ENCODE data around the gene CCDC167.

Gene CCDC167

DNA sequence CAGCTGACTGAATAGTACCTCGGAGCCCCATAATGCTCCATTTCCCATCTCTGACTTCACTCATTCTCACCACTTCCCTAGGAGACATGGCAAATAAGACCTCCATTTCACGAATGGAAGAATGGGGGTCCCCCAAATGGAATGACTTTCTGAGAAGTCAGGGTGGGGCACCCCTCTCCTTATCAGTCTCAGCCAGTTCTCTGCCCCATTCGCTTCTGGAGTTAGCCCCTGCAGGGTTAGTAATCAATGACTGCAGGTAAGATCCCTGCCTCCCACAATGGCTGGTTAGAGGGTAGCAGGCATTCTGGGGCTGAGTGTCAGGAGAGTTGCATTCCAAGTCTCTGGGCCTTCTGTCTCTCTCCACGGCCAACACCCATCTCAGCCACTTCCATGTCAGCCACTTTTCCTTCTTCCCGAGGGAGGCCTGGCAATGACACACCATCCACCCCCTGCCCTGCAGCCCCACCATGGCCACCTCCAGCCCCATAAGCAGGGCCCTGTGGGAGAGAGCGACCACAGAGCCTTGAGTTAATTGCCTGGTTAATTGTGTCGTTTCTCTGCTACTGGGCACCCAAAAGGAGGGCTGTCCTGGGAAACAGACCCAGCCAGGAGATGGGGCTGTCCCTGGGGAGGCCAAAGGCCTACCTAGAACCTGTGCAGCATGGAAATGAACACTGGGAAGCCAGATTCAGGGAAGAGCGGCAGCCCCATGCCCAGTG is 13.4 kb downstream of the CCDC167 start:
- Histone ChIP-seq H3K27me3 (ENCODE audit: insufficient read depth, low read depth, severe bottlenecking) (no peaks in the 10 kb centered on the region), H3K36me3 (peaks cover 22% of the 10 kb centered on the region), H3K9me3 (ENCODE audit: severe bottlenecking) (no peaks in the 10 kb centered on the region), H3K4me3 (ENCODE audit: low read depth, low read length) (no peak overlapping the region), H3K27ac (no peak overlapping the region)
- TF ChIP-seq, protein P1, sequence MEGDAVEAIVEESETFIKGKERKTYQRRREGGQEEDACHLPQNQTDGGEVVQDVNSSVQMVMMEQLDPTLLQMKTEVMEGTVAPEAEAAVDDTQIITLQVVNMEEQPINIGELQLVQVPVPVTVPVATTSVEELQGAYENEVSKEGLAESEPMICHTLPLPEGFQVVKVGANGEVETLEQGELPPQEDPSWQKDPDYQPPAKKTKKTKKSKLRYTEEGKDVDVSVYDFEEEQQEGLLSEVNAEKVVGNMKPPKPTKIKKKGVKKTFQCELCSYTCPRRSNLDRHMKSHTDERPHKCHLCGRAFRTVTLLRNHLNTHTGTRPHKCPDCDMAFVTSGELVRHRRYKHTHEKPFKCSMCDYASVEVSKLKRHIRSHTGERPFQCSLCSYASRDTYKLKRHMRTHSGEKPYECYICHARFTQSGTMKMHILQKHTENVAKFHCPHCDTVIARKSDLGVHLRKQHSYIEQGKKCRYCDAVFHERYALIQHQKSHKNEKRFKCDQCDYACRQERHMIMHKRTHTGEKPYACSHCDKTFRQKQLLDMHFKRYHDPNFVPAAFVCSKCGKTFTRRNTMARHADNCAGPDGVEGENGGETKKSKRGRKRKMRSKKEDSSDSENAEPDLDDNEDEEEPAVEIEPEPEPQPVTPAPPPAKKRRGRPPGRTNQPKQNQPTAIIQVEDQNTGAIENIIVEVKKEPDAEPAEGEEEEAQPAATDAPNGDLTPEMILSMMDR (IDR thresholded peaks at IDR 0.05; ENCODE audit: low read depth, low read length), result no peak
- DNase-seq, result no peak

DNA sequence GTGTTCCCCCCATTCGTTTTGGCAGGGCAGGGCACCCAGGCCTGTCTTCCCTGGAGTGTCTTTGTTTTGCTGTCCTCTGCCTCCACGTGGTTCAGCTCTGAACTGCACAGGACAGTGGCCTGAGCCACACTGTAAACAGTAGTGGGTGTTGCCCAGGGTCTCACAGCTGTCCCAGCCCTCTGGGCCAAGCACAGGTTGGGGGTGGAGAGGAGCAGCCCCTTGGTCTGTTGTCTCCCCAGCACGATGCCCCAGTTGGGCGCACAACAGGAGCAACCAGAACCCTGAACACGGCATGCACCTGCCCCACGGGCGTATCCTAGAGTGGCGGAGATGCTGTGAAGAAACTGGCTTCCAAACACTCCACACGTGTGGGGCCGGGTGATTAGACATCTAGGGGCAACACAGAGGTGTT is 14.4 kb downstream of the CCDC167 start:
- DNase-seq, result peak; percentile 81
- Histone ChIP-seq H3K9me3 (ENCODE audit: severe bottlenecking) (no peaks in the 10 kb centered on the region), H3K27ac (no peak overlapping the region), H3K27me3 (ENCODE audit: insufficient read depth, low read depth, severe bottlenecking) (no peaks in the 10 kb centered on the region), H3K36me3 (peaks cover 30% of the 10 kb centered on the region), H3K4me3 (ENCODE audit: low read depth, low read length) (no peak overlapping the region)
- TF ChIP-seq, protein P1 (IDR thresholded peaks at IDR 0.05; ENCODE audit: low read depth, low read length), result peak; percentile 85

DNA sequence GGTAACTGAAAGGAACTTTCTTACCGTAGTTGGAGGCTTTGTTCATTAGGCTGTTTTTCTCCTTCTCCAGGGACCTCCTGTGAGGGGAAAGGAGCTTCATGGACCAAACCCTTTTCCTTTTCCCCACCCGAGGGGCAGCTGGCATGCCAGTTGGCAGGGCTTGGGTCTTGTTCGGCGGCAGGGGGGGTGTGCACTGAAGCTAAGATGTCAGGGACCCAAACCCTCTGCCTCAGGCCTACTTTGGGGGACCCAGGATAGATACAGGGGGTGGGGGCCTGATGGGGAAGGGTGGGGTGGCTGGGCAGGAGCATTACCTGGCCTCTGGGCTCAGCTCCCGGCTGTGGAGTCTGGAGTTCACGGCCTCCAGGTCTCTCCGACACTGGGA is 14.9 kb downstream of the CCDC167 start:
- no peak overlapping the region for H3K4me3 ChIP-seq (ENCODE audit: low read depth, low read length)
- H3K27me3 ChIP-seq (ENCODE audit: insufficient read depth, low read depth, severe bottlenecking), result no peaks in the 10 kb centered on the region
- 0 out of 2 replicates have a peak overlapping the region, but pooled peaks have one; percentile 20 for H3K27ac ChIP-seq
- H3K9me3 ChIP-seq (ENCODE audit: severe bottlenecking), result no peaks in the 10 kb centered on the region
- DNase-seq, result no peak
- H3K36me3 ChIP-seq, result peaks cover 35% of the 10 kb centered on the region
- TF ChIP-seq, protein P1 (IDR thresholded peaks at IDR 0.05; ENCODE audit: low read depth, low read length), result no peak

DNA sequence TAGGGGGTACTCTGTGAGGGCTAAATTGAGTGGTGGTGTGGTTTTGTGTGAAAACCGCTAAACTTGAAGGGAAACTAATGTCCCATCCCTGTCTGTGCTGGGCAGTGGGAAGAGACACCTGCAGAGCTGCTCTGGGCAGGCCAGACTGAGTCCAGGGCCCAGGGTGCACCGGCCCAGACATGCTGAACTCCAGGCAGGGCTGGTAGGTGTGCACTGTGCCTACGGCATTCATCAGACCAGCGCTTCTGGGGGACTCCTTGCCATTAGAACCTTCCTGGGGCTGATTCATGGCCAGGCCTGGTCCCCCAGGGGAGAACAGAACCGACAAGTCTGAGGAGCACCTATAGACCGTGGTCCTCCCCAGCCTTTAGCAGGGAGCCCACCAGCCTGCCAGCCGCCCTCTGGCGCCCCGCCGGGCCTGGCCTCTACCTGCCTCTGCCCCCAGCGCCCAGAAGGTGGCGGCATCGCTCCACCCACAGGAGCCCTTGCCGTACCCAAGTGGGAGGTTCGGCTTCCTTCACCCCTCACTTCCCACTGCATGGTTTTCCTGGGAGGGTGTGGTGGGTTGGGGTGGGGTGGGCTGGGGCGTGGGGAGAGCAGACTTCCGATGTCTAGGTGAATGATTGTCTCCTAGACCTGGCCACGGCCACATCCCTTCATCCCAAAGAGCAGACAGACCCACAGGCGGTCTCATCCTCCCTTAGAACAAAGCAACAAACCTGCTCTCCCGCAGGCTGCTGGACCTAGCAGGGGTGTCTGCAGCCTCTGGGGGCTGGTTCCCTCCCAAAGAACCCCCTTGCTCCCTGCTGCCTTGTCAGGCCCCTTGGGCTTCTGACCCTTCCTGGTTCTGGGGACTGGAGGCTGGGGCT is 15.5 kb downstream of the CCDC167 start:
- H3K27ac ChIP-seq, result peak overlapping the region; percentile 20; the same call in 1 of the 2 replicates
- no peaks in the 10 kb centered on the region for H3K9me3 ChIP-seq (ENCODE audit: severe bottlenecking)
- H3K27me3 ChIP-seq (ENCODE audit: insufficient read depth, low read depth, severe bottlenecking), result no peaks in the 10 kb centered on the region
- H3K4me3 ChIP-seq (ENCODE audit: low read depth, low read length), result no peak overlapping the region
- TF ChIP-seq, protein P1 (IDR thresholded peaks at IDR 0.05; ENCODE audit: low read depth, low read length), result peak; percentile 99
- H3K36me3 ChIP-seq, result peaks cover 41% of the 10 kb centered on the region
- peak; percentile 87 for DNase-seq

DNA sequence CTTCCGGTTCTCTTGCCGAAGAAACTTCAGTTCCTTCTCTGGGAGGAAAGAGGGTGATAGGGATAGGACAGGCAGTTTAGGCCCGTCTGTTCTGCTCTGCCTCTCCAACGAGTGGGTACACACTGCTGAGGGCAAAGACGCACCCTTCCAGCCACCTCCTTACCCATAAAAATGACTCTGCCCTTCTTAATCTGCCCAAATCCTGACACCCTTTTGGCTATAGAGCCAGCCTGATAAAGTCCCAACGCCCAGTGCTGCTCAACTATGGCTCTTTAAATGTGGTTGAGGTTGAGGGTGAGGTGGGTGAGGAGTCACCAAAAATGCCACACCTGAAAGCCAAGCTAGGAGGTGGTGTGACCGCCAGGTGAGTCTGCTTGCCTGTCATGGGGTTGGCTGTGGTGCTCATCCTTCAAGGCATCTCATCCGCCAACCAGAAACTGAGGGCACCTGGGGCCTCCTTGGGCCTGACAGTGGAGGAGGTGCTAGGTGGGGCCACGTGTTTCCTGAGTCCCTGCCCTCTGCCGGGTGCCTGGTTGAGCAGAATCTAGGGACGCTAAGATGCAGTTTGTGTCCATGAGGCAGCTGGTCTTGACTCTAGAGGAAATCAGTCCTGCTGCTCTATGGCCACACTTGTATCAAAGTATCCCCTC is 16.3 kb downstream of the CCDC167 start:
- TF ChIP-seq, protein P1 (IDR thresholded peaks at IDR 0.05; ENCODE audit: low read depth, low read length), result no peak
- H3K4me3 ChIP-seq (ENCODE audit: low read depth, low read length), result no peak overlapping the region
- H3K27me3 ChIP-seq (ENCODE audit: insufficient read depth, low read depth, severe bottlenecking), result no peaks in the 10 kb centered on the region
- DNase-seq, result no peak
- H3K27ac ChIP-seq, result peak overlapping the region; percentile 49; the same call in 1 of the 2 replicates
- H3K9me3 ChIP-seq (ENCODE audit: severe bottlenecking), result no peaks in the 10 kb centered on the region
- peaks cover 49% of the 10 kb centered on the region for H3K36me3 ChIP-seq
